ENCODE results near the gene DCAF5.

DCAF5 gene

DNA sequence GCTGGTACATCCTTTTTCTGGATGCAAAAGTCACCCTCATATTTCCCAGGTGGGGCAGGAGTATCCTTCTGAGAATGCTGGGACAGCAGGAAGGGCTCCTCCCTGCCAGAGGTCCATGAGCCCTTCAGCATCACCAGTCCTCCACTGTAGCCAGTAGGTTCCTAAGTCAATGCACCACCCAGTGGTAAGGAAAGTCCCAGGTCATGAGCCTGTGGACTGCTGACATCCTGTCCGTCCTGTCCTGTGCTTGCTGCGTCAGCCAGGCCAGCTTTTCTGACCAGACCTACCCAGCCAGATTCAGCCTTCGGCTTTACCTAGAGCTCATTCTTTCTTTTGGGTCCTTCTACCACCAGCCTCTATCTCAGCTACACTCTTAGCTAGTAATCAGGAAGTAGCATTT is 150.8 kb downstream of the DCAF5 start:
- no peak for DNase-seq

DNA sequence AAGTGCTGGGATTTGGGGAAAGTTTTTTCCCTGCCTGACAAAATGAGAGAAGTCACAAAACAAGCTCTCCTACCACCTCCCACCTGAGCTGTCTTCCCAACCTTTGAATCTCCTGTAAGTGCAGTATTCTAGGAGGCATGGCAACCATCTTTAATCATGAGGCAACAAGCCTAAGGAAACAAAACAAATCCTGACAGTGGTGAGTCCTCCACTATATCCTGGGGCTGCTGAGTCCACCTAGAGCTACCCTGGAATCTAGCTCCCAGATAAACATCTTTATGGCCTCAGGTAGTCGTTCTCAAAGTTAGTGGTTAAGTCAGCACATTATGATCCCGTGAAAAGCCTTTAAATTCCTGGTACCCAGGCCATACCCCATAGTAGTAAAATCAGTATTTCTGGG is 151.5 kb downstream of the DCAF5 start:
- no peak for DNase-seq
